ENCODE measurements around the gene B3GALT4.
"Not testable (repeated sequence)": the region's sequence is repeated elsewhere in the genome, so short reads cannot be mapped to it uniquely, and the experiment has no call there.

Gene B3GALT4

GRCh38 chr6:33276581-33276863, 401 bp upstream of the B3GALT4 start:
- H3K4me1 ChIP-seq, result peaks cover 25% of the 10 kb centered on the region
- in situ Hi-C loops (cut with MboI; ENCODE audit: low sequenced_read_pairs), result no loop called here
- no peaks in the 10 kb centered on the region for H3K27me3 ChIP-seq (ENCODE audit: low read depth)
- no peak for DNase-seq (ENCODE audit: low spot score in 2 of 2)
- peaks cover 82% of the 10 kb centered on the region for H3K36me3 ChIP-seq (replicated peaks)
- no peaks in the 10 kb centered on the region for H3K9me3 ChIP-seq
- H3K4me3 ChIP-seq, result peak overlapping the region; percentile 28

- Histone ChIP-seq H3K36me3 (replicated peaks) (peaks cover 76% of the 10 kb centered on the region), H3K4me3 (peak overlapping the region; percentile 28), H3K9me3 (no peaks in the 10 kb centered on the region), H3K4me1 (peaks cover 25% of the 10 kb centered on the region), H3K27me3 (ENCODE audit: low read depth) (no peaks in the 10 kb centered on the region)
- peak in 1 of 2 experiments; percentile 32 for DNase-seq (ENCODE audit: low spot score in 2 of 2)
- in situ Hi-C loops (cut with MboI; ENCODE audit: low sequenced_read_pairs), result no loop called here
Observed at GRCh38 chr6:33277663-33278391, 904 bp downstream of the B3GALT4 start.

- Histone ChIP-seq H3K36me3 (replicated peaks) (peaks cover 71% of the 10 kb centered on the region), H3K4me1 (peaks cover 25% of the 10 kb centered on the region), H3K27me3 (ENCODE audit: low read depth) (no peaks in the 10 kb centered on the region), H3K9me3 (no peaks in the 10 kb centered on the region), H3K4me3 (no peak overlapping the region)
- in situ Hi-C loops (cut with MboI; ENCODE audit: low sequenced_read_pairs), result no loop called here
- DNase-seq (ENCODE audit: low spot score in 2 of 2), result no peak
Observed at GRCh38 chr6:33278392-33278741, 1.4 kb downstream of the B3GALT4 start.

- peaks cover 66% of the 10 kb centered on the region for H3K36me3 ChIP-seq (replicated peaks)
- no peak for DNase-seq (ENCODE audit: low spot score in 2 of 2)
- in situ Hi-C loops (cut with MboI; ENCODE audit: low sequenced_read_pairs), result no loop called here
- H3K4me1 ChIP-seq, result peaks cover 25% of the 10 kb centered on the region
- no peaks in the 10 kb centered on the region for H3K27me3 ChIP-seq (ENCODE audit: low read depth)
- H3K9me3 ChIP-seq, result no peaks in the 10 kb centered on the region
- no peak overlapping the region for H3K4me3 ChIP-seq
Observed at GRCh38 chr6:33278810-33279209, 1.9 kb downstream of the B3GALT4 start.

- peaks cover 22% of the 10 kb centered on the region for H3K4me1 ChIP-seq
- DNase-seq (ENCODE audit: low spot score in 2 of 2), result no peak
Observed at GRCh38 chr6:33279257-33279695, 2.4 kb downstream of the B3GALT4 start.

GRCh38 chr6:33279971-33280511, 3.1 kb downstream of the B3GALT4 start:
- no peaks in the 10 kb centered on the region for H3K9me3 ChIP-seq
- peaks cover 14% of the 10 kb centered on the region for H3K4me1 ChIP-seq
- peak; percentile 37 to 75 for DNase-seq (ENCODE audit: low spot score in 2 of 2)
- no peak overlapping the region for H3K4me3 ChIP-seq
- H3K36me3 ChIP-seq (replicated peaks), result peaks cover 62% of the 10 kb centered on the region
- no peaks in the 10 kb centered on the region for H3K27me3 ChIP-seq (ENCODE audit: low read depth)
- in situ Hi-C loops (cut with MboI; ENCODE audit: low sequenced_read_pairs), result no loop called here

More at GRCh38 chr6:33279257-33279695, 2.4 kb downstream of the B3GALT4 start:
- in situ Hi-C loops (cut with MboI; ENCODE audit: low sequenced_read_pairs), result no loop called here
- H3K9me3 ChIP-seq, result no peaks in the 10 kb centered on the region
- no peak overlapping the region for H3K4me3 ChIP-seq
- no peaks in the 10 kb centered on the region for H3K27me3 ChIP-seq (ENCODE audit: low read depth)
- H3K36me3 ChIP-seq (replicated peaks), result peaks cover 62% of the 10 kb centered on the region

GRCh38 chr6:33280539-33280938, 3.6 kb downstream of the B3GALT4 start:
- H3K36me3 ChIP-seq (replicated peaks), result peaks cover 62% of the 10 kb centered on the region
- no peak overlapping the region for H3K4me3 ChIP-seq
- H3K27me3 ChIP-seq (ENCODE audit: low read depth), result no peaks in the 10 kb centered on the region
- no peaks in the 10 kb centered on the region for H3K9me3 ChIP-seq
- peaks cover 9% of the 10 kb centered on the region for H3K4me1 ChIP-seq
- no peak for DNase-seq (ENCODE audit: low spot score in 2 of 2)
- in situ Hi-C loops (cut with MboI; ENCODE audit: low sequenced_read_pairs), result no loop called here

- H3K9me3 ChIP-seq; H3K4me3 ChIP-seq; DNase-seq (ENCODE audit: low spot score in 2 of 2); H3K4me1 ChIP-seq; in situ Hi-C loops (cut with MboI; ENCODE audit: low sequenced_read_pairs); H3K27me3 ChIP-seq (ENCODE audit: low read depth): not testable (repeated sequence)
- H3K36me3 ChIP-seq (replicated peaks), result peaks cover 49% of the 10 kb centered on the region
Observed at GRCh38 chr6:33285214-33285613, 8.3 kb downstream of the B3GALT4 start.

GRCh38 chr6:33286946-33287914, 10.3 kb downstream of the B3GALT4 start:
- Histone ChIP-seq H3K9me3 (no peaks in the 10 kb centered on the region), H3K4me1 (peaks cover 8% of the 10 kb centered on the region), H3K36me3 (replicated peaks) (peaks cover 49% of the 10 kb centered on the region), H3K27me3 (ENCODE audit: low read depth) (no peaks in the 10 kb centered on the region), H3K4me3 (no peak overlapping the region)
- in situ Hi-C loops (cut with MboI; ENCODE audit: low sequenced_read_pairs), result no loop called here
- DNase-seq (ENCODE audit: low spot score in 2 of 2), result no peak

GRCh38 chr6:33288141-33288920, 11.4 kb downstream of the B3GALT4 start:
- Histone ChIP-seq H3K27me3 (ENCODE audit: low read depth) (no peaks in the 10 kb centered on the region), H3K36me3 (replicated peaks) (peaks cover 48% of the 10 kb centered on the region), H3K4me1 (peaks cover 8% of the 10 kb centered on the region), H3K4me3 (peak overlapping the region; percentile 69), H3K9me3 (no peaks in the 10 kb centered on the region)
- in situ Hi-C loops (cut with MboI; ENCODE audit: low sequenced_read_pairs), result no loop called here
- DNase-seq (ENCODE audit: low spot score in 2 of 2), result no peak

- H3K9me3 ChIP-seq, result no peaks in the 10 kb centered on the region
- peak; percentile 86 to 95 for DNase-seq (ENCODE audit: low spot score in 2 of 2)
- peaks cover 8% of the 10 kb centered on the region for H3K4me1 ChIP-seq
- H3K36me3 ChIP-seq (replicated peaks), result peaks cover 48% of the 10 kb centered on the region
- H3K4me3 ChIP-seq, result peak within 1 kb of the TSS; percentile 69
- no peaks in the 10 kb centered on the region for H3K27me3 ChIP-seq (ENCODE audit: low read depth)
- in situ Hi-C loops (cut with MboI; ENCODE audit: low sequenced_read_pairs), result no loop called here
Observed at GRCh38 chr6:33288921-33289783, 12.2 kb downstream of the B3GALT4 start, which contains the start of the genes PFDN6 and WDR46. Gene PFDN6 (plus strand): TSS chr6:33289601. CDS start chr6:33289857, 256 bp downstream. Gene WDR46 (minus strand): TSS chr6:33289239. CDS start chr6:33289170, 69 bp downstream.

- Histone ChIP-seq H3K9me3 (no peaks in the 10 kb centered on the region), H3K4me3 (peak overlapping the region; percentile 69), H3K27me3 (ENCODE audit: low read depth) (no peaks in the 10 kb centered on the region), H3K4me1 (peaks cover 8% of the 10 kb centered on the region), H3K36me3 (replicated peaks) (peaks cover 42% of the 10 kb centered on the region)
- no peak for DNase-seq (ENCODE audit: low spot score in 2 of 2)
- in situ Hi-C loops (cut with MboI; ENCODE audit: low sequenced_read_pairs), result no loop called here
Observed at GRCh38 chr6:33289784-33290315, 12.9 kb downstream of the B3GALT4 start.

All from HAP-1 (cell line).